NCI-H128 (cell line): ENCODE data around the gene ANKFN1.
"Not testable (repeated sequence)": the region's sequence is repeated elsewhere in the genome, so short reads cannot be mapped to it uniquely, and the experiment has no call there.

Experiments
- DNase-seq: peaks from one replicate; lab custom pipeline; 2025; ENCODE audit not compliant: unreplicated experiment; lab: John Stamatoyannopoulos, UW

The ANKFN1 gene

DNA sequence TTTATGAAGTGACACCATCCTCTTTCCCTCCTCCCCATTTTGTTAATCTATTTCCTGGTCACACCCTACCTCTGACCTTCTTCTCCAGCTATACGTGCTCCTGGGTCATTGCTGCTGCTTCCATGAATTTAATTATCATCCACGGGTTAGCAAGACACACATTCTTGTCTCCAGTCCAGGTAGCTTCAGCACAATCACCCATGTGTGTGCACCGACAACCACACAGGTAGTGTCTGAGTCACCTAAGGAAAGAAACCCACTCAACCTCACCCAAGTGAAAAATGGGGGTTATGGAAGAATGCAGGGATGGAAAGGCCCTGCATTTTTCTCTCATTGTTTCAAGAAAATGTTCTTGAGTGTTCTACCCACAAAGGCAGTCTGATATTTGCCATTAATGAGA, 135.5 kb downstream of the ANKFN1 start:
- DNase-seq = not testable (repeated sequence)

DNA sequence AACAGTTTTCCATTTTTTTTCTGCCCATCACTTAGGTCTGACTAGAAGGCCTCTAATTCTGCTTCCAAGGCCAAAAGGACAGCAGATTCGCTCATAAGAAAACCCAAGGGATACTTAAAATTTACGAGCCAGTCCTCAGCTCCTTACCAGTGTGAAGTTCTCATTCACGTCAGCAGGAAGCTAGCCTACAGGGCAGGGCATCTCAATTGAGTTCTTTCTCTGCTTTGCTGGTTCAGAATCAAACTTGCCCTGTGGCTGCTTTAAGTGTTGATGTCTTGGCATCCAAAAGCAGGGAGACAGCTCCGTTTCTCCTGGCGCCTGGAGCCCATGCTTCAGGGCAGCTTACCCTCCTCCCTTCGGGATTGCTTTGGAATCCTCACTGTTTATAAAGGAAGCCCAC, 136.0 kb downstream of the ANKFN1 start:
- DNase-seq = no peak

DNA sequence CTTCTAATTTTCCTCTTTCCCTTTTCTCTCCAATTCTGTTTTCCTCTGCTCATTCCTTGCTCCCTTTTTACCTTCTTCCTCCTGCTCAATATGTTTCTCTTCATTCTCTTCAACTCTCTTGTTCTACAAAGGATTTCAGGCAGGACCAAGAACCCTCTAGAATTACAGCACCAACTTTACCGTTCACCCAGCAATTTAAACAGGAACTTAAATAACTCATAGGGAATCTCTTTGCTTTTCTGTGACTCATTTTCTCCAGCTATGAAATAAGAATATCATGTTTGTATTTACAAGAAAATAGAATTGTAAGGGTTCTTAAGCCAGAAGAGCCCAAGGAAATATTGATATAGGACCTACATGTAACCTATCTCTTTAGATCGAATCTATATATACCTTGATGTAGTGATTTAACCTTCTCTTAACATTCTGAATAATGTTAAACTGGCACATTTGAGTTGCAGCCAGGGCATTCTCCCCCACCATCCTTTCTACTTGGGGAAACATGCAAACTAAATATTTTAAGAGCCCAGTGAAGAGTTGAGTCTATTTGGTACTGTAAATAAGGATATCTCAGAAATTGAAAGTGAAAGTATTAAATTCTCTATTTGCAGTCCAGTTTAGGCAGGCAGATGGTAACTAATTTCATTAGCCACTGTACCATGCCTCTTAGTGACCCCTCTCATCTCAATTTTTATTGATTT, 137.0 kb downstream of the ANKFN1 start:
- no peak for DNase-seq

DNA sequence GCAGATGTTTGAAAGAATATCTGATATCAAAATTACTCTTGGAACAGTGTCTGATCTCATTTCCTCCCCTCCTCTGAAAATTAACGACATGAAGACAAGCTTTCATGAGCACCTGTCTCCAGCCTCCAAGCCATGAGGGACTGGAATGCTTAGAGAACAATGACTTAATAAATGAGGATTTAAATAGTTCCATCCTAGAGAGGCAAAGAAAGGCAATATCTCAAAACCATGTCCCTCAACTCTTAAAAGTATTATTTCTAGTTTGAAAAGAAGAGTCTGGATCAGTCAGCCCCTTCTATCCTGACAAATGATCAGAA, 137.5 kb downstream of the ANKFN1 start:
- DNase-seq = no peak

DNA sequence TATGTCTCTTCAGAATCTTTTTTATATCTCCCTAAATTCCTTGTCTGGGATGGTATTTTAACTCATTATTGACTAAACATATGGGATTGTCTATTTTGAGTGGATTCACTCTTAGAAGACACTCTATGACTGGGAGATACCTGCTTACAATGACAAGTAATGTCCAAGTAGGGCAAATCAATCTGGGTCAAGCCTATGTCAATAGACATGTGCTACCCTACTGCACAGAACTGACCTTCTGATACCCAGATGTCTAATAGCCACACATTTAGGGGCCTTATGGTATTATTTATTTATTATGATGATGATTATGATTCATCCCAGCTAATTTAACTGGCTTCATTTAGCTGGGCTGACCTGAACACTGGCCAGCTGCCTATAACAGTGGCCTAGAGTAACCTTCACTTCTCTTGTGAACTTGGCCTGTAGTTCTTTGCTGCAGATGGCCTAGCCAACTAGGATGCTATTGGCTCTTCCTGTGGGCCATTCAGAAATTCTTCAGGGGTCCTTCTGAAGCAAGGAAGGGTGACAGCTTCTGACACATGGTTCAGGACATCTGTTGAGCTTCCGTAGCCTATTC, 138.0 kb downstream of the ANKFN1 start:
- DNase-seq = no peak

DNA sequence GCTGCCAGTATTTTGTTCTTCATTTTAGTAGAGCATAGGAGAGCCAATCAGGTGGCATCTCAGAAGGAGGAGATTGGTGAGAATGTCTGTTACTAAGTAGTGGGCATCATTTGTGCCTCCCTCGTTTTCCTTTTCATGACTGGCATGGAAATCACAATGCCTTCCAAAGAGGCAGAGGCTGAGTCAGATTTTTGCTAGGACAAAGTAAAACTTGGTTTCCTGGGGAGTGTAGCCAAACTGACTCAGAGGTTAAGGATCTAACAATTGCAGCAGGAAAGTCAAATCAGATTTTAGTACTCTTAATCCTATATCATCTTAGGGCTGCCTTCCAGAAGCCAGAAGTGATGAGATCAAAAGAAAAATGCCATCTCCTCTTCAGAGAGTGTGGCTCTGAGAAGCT, 138.7 kb downstream of the ANKFN1 start:
- DNase-seq = no peak

DNA sequence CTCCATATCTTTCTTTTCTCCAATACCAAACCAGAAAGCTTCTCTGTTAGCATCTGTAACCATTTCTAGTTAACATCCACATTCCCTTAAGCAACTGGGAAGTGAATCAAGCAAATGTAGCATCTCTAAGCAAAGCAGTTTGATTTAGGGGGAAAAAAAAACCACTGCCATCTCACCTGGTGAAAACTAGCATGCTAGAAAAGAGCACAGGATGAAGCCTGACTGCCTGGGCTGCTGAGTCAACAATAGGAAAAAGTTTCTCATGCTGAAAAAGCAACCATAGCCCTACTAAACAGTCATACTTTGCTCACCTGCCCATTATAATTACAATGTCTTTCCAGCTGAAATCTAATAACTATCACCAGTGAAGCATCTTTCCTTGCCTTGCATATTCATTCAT, 139.3 kb downstream of the ANKFN1 start:
- no peak for DNase-seq

DNA sequence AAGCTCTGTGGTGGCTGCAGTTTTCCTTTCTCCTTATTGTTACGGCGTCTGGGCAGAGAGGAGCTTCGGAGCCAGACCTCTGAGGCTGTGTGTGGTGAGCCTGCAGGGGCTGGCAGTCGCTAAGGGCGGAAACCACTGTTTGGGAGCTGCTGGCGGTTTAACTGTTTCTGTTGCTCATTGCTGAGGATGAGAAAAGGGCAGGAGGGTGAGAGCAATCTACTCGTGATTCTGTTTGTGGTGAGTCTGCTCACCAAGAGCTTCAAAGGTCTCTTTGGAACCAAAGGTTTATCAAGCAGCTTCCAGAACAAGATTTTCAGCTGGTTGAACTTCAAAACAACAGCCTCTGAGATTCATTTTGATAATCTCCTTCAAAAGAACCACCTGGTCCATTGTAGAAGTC, 143.9 kb downstream of the ANKFN1 start:
- DNase-seq = no peak

DNA sequence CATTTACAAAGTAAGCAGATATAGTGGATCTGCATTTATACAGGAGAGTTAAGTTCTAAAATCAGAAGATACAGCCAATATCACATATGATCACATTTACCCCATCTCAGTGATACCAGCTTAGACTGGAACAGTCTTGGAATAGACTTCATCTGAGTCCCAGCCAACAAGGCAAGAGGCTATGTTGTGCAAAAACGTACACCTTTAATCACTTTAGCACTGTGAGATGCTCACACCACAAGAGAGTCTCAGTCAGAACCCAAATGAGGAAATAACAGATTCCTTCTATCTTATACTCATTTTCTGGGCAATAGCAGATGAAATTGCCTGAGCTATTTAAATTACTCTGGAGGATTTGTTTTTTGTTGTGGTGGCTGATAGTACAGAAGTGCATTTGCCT, 145.6 kb downstream of the ANKFN1 start:
- no peak for DNase-seq

DNA sequence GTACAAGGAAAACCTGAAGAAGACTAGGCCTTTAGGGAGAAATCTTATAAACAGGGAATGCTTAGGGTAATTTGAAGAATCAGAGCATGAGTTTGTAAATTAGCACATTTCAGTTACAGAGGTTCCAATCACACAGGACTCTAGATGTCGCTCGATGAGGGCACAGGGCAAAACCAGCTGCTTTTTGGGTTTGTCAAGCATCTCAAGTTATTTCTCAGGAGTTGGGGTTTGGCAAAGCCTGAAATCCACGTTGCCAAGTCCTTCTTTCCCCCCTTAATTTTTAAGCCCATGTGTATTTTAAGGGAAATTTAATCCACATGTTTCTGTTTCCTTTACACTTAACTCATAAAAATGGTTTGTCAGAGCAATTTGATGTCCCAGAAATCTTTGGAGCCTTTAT, 146.9 kb downstream of the ANKFN1 start:
- no peak for DNase-seq

DNA sequence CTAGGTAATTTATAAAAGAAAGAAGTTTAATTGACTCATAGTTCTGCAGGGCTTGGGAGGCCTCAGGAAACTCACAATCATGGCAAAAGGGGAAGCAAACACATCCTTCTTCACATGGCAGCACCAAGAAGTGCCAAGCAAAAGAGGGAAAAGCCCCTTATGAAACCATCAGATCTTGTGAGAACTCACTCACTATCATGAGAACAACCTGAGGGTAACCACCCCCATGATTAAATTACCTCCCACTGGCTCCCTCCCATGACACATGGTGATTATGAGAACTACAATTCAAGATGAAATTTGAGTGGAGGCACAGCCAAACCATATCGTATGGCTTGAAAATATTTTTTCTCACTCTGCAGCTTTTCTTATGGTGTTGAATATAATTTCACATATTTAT, 151.7 kb downstream of the ANKFN1 start:
- DNase-seq = no peak

DNA sequence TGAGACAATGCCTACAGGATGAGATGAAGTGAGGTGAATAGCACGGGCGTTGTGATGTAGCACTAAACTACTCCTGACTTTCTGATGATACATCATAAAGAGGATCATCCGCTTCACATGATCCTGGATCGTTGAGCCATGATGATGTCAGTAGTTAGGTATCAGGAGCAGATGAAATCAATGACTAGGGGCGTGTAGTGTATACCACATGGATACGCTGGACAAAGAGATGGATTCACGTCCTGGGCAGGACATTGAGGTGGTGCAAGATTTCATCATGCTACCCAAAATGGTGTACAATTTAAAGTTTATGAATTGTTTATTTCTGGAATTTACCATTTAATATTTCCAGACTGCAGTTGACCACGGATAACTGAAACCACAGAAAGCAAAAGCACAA, 156.6 kb downstream of the ANKFN1 start:
- DNase-seq = no peak

DNA sequence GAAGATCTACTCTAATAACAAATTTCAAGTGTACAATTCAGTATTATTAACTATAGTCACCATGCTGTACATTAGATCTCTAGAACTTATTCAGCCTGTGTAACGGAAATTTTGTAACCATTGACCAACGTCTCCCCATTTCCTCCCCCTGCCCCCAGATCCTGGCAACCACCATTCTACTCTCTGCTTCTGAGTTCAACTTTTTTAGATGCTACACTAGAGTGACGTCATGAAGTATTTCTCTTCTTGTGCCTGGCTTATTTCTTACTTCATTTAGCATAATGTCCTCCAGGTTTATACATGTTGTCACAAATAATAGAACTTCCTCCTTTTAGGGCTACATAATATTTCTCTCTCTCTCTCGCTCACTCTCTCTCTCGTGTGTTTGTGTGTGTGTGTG, 157.5 kb downstream of the ANKFN1 start:
- DNase-seq = no peak

DNA sequence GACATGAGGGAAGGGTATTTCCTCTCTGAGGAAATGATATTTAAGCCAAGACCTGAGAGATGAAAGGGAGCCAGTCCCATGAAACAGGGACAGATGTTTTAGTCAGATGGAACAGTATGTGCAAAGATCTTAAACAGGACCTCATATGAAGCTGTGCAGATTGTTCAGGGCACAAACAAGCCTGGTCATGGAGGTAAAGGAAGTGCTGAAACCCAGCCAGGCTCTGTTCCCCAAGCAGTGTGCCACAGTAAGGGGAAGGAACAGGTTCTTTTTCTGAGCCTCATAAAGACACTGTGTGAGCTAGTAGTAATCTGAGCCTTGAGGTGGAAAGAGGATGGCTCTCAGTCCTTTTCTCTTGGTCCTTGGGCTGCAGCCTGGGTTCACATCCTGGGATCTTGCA, 159.9 kb downstream of the ANKFN1 start:
- no peak for DNase-seq

DNA sequence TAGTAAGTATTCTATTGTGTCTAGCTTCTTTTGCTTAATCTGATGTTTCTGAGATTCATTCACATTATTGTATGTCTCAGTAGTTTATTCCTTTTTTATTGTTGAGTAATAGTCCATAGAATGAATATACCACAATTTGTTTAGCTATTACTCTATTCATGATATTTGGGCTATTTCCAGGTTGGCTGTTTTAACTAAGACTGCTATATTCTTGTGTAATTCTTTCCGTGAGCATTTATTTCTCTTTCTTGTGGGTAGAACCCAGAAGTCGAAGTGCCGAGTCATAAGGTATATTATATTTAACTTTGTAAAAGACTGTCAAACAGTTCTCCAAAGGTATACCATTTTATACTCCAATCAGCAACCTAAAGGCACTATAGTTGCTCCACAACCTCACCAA, 160.8 kb downstream of the ANKFN1 start:
- DNase-seq = no peak

DNA sequence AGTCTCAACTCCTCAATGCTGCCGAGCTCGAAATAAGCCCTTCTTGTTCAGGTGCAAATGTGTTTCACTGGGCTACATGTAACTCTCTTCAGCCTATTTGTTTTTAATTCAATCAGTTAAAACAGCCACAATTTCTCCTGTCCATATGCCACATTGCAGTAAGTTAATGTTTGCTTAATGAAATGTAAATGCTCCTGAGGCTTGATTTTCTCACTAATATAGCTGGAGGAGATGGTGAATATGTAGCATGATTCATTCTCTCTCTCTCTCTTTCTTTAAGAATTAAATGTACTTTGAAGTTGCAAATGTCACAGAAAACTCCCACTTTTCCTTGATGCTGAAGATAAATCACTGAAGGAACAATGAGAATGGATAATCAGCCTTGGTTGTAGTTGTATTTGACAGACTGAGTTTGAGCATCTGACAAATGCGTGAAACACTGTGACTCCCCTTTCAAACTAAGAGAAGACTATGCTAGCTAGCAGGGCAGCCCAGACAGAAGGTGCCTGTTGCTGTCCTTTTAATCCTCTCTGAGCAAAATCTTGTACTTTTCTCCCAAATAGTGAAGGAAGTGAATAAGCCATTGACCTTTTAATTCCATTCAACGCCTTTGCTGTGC, 161.8 kb downstream of the ANKFN1 start:
- DNase-seq = no peak

DNA sequence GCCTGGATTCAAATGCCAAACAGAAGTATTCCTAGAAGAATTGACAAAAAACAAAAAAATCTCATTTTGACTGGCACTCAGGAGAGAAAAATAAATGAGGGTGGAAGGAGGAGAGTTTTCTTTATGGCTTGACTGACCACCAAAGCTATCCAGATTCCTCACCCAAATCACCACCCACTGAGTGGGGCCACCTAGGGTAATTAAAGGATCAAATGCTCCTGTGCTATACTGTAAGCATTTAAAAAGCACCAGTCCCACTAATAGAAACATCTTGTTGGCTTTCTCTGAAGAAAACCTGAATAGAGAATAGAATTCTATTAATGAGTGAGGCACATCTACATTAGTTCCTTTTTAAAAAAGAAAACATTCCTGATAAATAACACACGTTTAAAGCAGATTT, 163.3 kb downstream of the ANKFN1 start:
- no peak for DNase-seq

DNA sequence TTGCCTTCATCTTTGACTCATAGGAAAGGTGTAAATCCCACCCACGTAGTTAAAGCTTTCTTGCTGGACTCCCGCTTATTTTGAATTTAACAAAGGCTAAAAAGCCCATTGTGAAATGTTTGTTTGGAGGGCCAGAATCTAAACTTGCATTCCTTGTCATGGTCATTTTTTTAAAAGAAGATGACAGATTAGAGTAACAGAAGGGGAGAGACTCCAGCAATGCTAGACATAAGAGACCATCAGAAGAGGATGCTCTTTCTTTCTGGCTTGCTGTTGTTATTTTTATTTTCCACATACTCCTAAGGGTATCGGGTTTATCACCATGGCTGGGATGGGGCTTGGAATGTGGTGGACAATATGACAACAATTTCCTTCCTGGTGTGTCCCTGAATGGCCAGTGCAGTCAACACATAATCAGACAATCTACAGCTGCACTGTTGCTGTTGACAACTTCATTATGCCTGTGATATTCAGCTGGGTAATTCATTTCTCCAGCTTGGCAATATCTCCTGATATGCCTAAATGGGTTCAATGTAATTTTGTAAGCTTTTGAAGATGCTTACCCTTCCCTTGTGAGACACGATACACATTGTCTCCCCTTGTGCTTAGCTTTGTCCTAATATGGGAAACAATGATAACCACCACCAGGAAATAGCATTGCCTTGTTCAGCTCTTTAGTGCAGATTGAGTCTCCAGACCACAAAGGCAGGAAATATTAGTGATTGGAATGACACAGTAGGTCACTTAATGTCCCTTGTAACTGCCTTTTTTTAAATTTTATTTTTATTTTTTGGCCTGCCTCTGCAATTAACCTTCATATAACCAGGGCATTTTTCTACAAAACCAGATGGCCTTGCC, 164.3 kb downstream of the ANKFN1 start:
- no peak for DNase-seq

DNA sequence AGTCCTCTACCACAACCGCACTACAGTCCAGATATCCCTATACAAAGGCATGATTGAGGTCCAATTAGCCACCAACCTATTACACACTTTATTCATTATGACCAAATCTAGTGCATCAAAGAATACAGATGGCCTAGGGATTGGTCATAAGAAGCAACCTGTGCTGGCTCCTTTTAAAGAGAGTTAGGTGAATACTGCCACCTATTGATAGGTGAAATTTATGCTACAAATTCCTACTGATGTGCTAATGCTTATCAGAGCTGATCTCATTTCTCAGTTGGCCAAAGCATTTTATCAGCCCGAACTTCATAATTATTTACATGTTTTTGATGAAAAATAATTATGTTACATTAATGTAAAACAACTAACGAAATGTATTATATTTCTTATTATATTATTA, 166.3 kb downstream of the ANKFN1 start:
- no peak for DNase-seq

DNA sequence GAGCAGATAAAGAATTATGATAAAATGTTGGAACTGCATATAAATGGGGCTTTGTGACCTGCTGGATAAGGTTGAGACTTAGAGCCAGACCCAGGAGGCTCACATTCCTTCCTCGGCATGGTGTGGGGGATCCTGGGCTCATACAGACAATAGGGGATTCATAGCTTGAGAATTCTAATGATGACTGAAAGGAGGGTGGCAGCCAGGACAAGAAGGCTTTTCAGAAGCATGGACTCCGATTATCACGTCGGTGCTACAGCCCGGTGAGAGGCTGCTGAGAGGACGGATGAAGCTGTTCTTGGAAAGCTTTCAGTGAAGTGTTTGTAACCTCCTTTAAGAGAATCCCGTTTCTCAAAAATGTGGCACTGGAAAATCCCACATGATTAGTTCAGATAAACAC, 167.2 kb downstream of the ANKFN1 start:
- no peak for DNase-seq

DNA sequence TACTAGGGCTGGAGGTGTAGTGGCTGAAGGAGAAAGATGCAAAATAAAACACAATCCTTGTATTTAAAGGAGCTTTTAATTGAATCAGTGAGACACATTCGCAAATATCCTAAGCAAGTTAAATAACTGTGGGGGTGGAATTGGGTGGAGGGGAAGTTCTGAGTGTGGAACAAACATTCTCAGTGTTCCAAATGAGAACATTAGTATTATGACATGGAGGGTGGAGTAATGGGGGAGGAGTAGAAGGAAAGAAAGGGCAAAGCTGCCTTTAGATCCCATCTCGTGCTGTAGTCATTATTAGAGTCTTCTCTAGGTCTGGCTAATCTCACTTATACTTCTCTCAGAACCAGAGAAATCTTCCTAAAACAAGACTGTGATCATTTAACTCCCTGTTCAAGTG, 169.7 kb downstream of the ANKFN1 start:
- DNase-seq = no peak

DNA sequence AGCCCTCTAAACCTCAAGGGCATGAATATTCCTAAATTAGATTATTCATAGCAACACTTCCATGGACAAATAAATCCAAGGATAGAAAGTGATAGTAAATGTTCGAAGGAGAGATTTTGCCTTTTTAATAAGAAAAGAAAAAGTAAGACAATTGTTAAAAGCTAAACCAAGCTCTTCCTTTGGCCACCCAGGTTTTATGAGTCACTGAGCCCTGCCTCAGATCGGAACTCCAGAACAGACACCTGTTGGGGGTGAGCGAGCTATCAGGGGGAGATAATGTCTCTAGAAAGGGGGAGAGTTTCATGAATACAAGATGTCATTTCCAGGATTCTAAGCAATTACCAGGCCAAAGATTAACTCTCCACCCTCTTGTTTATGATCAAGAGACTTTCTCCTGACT, 171.4 kb downstream of the ANKFN1 start:
- DNase-seq = no peak
